ENCODE results near the gene UNC13C. TPM values are rescaled to one million over a fixed set of nuclear protein-coding genes. Genes with fewer than 3 reads are reported as not detected.

The UNC13C gene
- polyA plus RNA-seq, 1 donor from 2014 or later, result 4.0 TPM

- Histone ChIP-seq H3K79me2 (replicated peaks; ENCODE audit: insufficient read depth, low read length) (no peaks in the 10 kb centered on the region), H4K20me1 (ENCODE audit: insufficient read depth) (no peaks in the 10 kb centered on the region), H3K9me2 (ENCODE audit: insufficient read depth, low read length) (no peaks in the 10 kb centered on the region), H2AFZ (ENCODE audit: low read depth, low read length) (no peak overlapping the region), H3K9ac (ENCODE audit: low read length) (no peak overlapping the region), H3F3A (ENCODE audit: insufficient read depth, low read length, poor library complexity, severe bottlenecking) (no peaks in the 10 kb centered on the region), H3K4me3 (ENCODE audit: low read length) (no peak overlapping the region), H3K27me3 (ENCODE audit: insufficient read depth, low read depth, low read length) (no peaks in the 10 kb centered on the region), H3K36me3 (ENCODE audit: insufficient read depth, low read length) (no peaks in the 10 kb centered on the region), H3K27ac (ENCODE audit: low read length) (no peak overlapping the region), H3K4me2 (ENCODE audit: low read length) (no peak overlapping the region), H3K9me3 (ENCODE audit: low read length) (no peaks in the 10 kb centered on the region)
- TF ChIP-seq SMC3 (conservative IDR thresholded peaks at IDR 0.05; ENCODE audit: poor library complexity) (no peak), EP300 (conservative IDR thresholded peaks at IDR 0.05; ENCODE audit: poor library complexity, severe bottlenecking) (no peak), EZH2 (IDR thresholded peaks at IDR 0.05; ENCODE audit: borderline replicate concordance, insufficient read depth, low read length, poor library complexity, severe bottlenecking) (no peak), RAD21 (conservative IDR thresholded peaks at IDR 0.05) (no peak), MXI1 (conservative IDR thresholded peaks at IDR 0.05; ENCODE audit: poor library complexity, severe bottlenecking) (no peak), POLR2AphosphoS5 (IDR thresholded peaks at IDR 0.05) (no peak), TAF1 (IDR thresholded peaks at IDR 0.05; ENCODE audit: low read depth) (no peak), CTCF (IDR thresholded peaks at IDR 0.05; ENCODE audit: poor library complexity, severe bottlenecking) (no peak)
- TF ChIP-seq, protein P1, sequence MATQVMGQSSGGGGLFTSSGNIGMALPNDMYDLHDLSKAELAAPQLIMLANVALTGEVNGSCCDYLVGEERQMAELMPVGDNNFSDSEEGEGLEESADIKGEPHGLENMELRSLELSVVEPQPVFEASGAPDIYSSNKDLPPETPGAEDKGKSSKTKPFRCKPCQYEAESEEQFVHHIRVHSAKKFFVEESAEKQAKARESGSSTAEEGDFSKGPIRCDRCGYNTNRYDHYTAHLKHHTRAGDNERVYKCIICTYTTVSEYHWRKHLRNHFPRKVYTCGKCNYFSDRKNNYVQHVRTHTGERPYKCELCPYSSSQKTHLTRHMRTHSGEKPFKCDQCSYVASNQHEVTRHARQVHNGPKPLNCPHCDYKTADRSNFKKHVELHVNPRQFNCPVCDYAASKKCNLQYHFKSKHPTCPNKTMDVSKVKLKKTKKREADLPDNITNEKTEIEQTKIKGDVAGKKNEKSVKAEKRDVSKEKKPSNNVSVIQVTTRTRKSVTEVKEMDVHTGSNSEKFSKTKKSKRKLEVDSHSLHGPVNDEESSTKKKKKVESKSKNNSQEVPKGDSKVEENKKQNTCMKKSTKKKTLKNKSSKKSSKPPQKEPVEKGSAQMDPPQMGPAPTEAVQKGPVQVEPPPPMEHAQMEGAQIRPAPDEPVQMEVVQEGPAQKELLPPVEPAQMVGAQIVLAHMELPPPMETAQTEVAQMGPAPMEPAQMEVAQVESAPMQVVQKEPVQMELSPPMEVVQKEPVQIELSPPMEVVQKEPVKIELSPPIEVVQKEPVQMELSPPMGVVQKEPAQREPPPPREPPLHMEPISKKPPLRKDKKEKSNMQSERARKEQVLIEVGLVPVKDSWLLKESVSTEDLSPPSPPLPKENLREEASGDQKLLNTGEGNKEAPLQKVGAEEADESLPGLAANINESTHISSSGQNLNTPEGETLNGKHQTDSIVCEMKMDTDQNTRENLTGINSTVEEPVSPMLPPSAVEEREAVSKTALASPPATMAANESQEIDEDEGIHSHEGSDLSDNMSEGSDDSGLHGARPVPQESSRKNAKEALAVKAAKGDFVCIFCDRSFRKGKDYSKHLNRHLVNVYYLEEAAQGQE (IDR thresholded peaks at IDR 0.05; ENCODE audit: borderline replicate concordance), result no peak
Measured at GRCh38 chr15:54582863-54583643, 604.8 kb downstream of the UNC13C start.

DNA sequence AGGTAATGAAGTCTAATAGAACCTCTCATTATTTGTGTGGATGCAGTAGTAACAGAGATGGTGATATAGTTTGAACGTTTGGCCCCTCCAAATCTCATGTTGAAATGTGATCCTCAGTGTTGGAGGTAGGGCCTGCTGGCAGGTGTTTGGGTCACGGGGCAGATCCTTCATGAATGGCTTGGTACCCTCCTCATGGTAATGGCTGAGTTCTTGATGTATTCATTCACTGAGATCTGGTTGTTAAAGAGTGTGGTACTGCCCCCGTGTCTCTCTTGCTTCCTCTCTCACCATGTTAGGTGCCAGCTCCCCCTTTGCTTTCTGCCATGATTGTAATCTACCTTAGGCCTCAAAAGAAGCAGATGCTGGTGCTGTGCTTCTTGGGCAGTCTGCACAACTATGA is 606.8 kb downstream of the UNC13C start:
- H3K36me3 ChIP-seq (ENCODE audit: insufficient read depth, low read length), result no peaks in the 10 kb centered on the region

More for the DNA sequence above, 606.8 kb downstream of the UNC13C start:
- Histone ChIP-seq H3K9me3 (ENCODE audit: low read length) (no peaks in the 10 kb centered on the region), H2AFZ (ENCODE audit: low read depth, low read length) (no peak overlapping the region), H3K4me2 (ENCODE audit: low read length) (no peak overlapping the region), H3K27ac (ENCODE audit: low read length) (no peak overlapping the region), H3K9me2 (ENCODE audit: insufficient read depth, low read length) (no peaks in the 10 kb centered on the region), H3K9ac (ENCODE audit: low read length) (no peak overlapping the region), H3K4me3 (ENCODE audit: low read length) (no peak overlapping the region), H3K27me3 (ENCODE audit: insufficient read depth, low read depth, low read length) (no peaks in the 10 kb centered on the region), H3K79me2 (replicated peaks; ENCODE audit: insufficient read depth, low read length) (no peaks in the 10 kb centered on the region), H3F3A (ENCODE audit: insufficient read depth, low read length, poor library complexity, severe bottlenecking) (no peaks in the 10 kb centered on the region), H4K20me1 (ENCODE audit: insufficient read depth) (no peaks in the 10 kb centered on the region)
- TF ChIP-seq EZH2 (IDR thresholded peaks at IDR 0.05; ENCODE audit: borderline replicate concordance, insufficient read depth, low read length, poor library complexity, severe bottlenecking) (no peak), RAD21 (conservative IDR thresholded peaks at IDR 0.05) (no peak), POLR2AphosphoS5 (IDR thresholded peaks at IDR 0.05) (no peak), SMC3 (conservative IDR thresholded peaks at IDR 0.05; ENCODE audit: poor library complexity) (no peak), TAF1 (IDR thresholded peaks at IDR 0.05; ENCODE audit: low read depth) (no peak), MXI1 (conservative IDR thresholded peaks at IDR 0.05; ENCODE audit: poor library complexity, severe bottlenecking) (no peak), CTCF (IDR thresholded peaks at IDR 0.05; ENCODE audit: poor library complexity, severe bottlenecking) (no peak), EP300 (conservative IDR thresholded peaks at IDR 0.05; ENCODE audit: poor library complexity, severe bottlenecking) (no peak)
- TF ChIP-seq, protein P1 (IDR thresholded peaks at IDR 0.05; ENCODE audit: borderline replicate concordance), result no peak

Data from neural cell (in vitro differentiated cells).